WERI-Rb-1 (cell line): ENCODE data around the gene DTHD1.

ENCODE experiments used
- DNase-seq: peaks from one replicate; pipeline ENCODE4 v3.0.0-alpha.2; 2020
- H3K27ac ChIP-seq: fragments of 250-450 bp; sonication (Bioruptor Pico); 2 replicates; pipeline ENCODE4 v1.5.1; 2020; ENCODE audit warnings: mild to moderate bottlenecking, moderate library complexity
- H3K27me3 ChIP-seq: fragments of 250-450 bp; sonication (Bioruptor Pico); 2 replicates; pipeline ENCODE4 v1.5.1; 2021; ENCODE audit warnings: mild to moderate bottlenecking, low read depth, moderate library complexity; ENCODE audit not compliant: insufficient read depth, severe bottlenecking
- H3K36me3 ChIP-seq: fragments of 250-450 bp; sonication (Bioruptor Pico); 2 replicates; pipeline ENCODE4 v1.5.1; 2020; ENCODE audit warnings: mild to moderate bottlenecking, moderate library complexity
- H3K4me3 ChIP-seq: 2 replicates; pipeline ENCODE4 v1.5.1; 2011; ENCODE audit warnings: low read depth, mild to moderate bottlenecking, control low read depth, low read length
- H3K9me3 ChIP-seq: fragments of 250-450 bp; sonication (Bioruptor Pico); 2 replicates; pipeline ENCODE4 v1.5.1; 2021; ENCODE audit warnings: mild to moderate bottlenecking, moderate library complexity; ENCODE audit not compliant: severe bottlenecking
- CTCF ChIP-seq: IDR thresholded peaks from 2 replicates; pipeline ENCODE4 v1.5.1; 2011; ENCODE audit warnings: low read depth, mild to moderate bottlenecking, control low read depth, inconsistent platforms, low read length

DTHD1 gene

GRCh38 chr4:36353998-36354397 lies 72.6 kb downstream of the DTHD1 start:
- DNase-seq = no peak
- H3K27me3 ChIP-seq = peaks cover 91% of the 10 kb centered on the region
- H3K27ac ChIP-seq = no peak overlapping the region
- no peak for TF ChIP-seq CTCF
- no peaks in the 10 kb centered on the region for H3K36me3 ChIP-seq
- no peak overlapping the region for H3K4me3 ChIP-seq
- H3K9me3 ChIP-seq = no peaks in the 10 kb centered on the region

- no peak for DNase-seq
- no peak for TF ChIP-seq CTCF
- Histone ChIP-seq H3K9me3 (no peaks in the 10 kb centered on the region), H3K27ac (no peak overlapping the region), H3K27me3 (peaks cover 90% of the 10 kb centered on the region), H3K36me3 (no peaks in the 10 kb centered on the region), H3K4me3 (no peak overlapping the region)
These were observed 76.8 kb downstream of the DTHD1 start for GRCh38 chr4:36358173-36358572.

- Histone ChIP-seq H3K9me3 (no peaks in the 10 kb centered on the region), H3K36me3 (no peaks in the 10 kb centered on the region), H3K27me3 (peaks cover 85% of the 10 kb centered on the region), H3K4me3 (no peak overlapping the region), H3K27ac (no peak overlapping the region)
- DNase-seq = no peak
- no peak for TF ChIP-seq CTCF
These were observed 79.3 kb downstream of the DTHD1 start for GRCh38 chr4:36360755-36361154.

- DNase-seq = no peak
- Histone ChIP-seq H3K9me3 (no peaks in the 10 kb centered on the region), H3K27me3 (peaks cover 70% of the 10 kb centered on the region), H3K36me3 (no peaks in the 10 kb centered on the region), H3K27ac (no peak overlapping the region), H3K4me3 (no peak overlapping the region)
- TF ChIP-seq CTCF = no peak
These were observed 81.6 kb downstream of the DTHD1 start for GRCh38 chr4:36363024-36363423.

- Histone ChIP-seq H3K4me3 (no peak overlapping the region), H3K27me3 (peaks cover 49% of the 10 kb centered on the region), H3K36me3 (no peaks in the 10 kb centered on the region), H3K9me3 (peaks cover 17% of the 10 kb centered on the region), H3K27ac (no peak overlapping the region)
- no peak for DNase-seq
- TF ChIP-seq CTCF = no peak
These were observed 93.6 kb downstream of the DTHD1 start for GRCh38 chr4:36374836-36375511.
